ENCODE measurements around the gene PTPRG.

DNA sequence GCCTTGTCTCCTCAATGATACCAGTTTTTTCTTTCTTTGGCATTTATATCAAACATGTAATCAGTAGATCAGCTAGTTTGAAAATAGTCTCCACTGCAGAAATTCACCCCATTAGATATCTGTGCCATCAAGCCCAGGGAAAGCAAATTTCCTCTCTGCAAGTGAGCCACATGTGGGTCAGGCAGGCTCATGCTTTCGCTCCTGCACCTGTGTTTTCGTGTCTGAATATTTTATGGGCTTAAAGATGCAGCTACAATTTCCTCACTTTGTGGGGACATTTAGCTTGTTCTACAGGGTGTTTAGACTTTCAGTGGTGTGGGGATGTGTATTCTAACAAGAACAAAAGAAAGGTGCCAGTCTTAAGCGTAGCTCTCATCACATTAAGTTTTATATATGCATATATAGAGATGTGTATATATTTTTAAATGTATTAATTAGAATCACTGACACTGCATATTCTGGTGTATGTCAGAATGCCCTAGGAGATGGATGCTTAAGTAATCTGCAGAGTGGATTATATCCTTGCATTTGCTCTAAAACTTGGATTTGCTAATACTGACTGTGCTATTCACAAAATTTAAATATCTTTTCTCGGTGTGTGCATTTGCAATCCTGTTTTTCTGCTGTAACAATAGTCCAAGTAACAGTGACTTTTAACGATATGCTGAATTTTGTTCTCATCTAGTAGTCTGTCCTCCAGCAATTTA, 372.6 kb downstream of the PTPRG start:
- TF ChIP-seq, protein P1, sequence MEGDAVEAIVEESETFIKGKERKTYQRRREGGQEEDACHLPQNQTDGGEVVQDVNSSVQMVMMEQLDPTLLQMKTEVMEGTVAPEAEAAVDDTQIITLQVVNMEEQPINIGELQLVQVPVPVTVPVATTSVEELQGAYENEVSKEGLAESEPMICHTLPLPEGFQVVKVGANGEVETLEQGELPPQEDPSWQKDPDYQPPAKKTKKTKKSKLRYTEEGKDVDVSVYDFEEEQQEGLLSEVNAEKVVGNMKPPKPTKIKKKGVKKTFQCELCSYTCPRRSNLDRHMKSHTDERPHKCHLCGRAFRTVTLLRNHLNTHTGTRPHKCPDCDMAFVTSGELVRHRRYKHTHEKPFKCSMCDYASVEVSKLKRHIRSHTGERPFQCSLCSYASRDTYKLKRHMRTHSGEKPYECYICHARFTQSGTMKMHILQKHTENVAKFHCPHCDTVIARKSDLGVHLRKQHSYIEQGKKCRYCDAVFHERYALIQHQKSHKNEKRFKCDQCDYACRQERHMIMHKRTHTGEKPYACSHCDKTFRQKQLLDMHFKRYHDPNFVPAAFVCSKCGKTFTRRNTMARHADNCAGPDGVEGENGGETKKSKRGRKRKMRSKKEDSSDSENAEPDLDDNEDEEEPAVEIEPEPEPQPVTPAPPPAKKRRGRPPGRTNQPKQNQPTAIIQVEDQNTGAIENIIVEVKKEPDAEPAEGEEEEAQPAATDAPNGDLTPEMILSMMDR (IDR thresholded peaks at IDR 0.05), result no peak
- TF ChIP-seq POLR2A (IDR thresholded peaks at IDR 0.05), result no peak
